Glomerular endothelial cell (primary cell): ENCODE measurements around the gene UACA. TPM values are rescaled to one million over a fixed set of nuclear protein-coding genes. Genes with fewer than 3 reads are reported as not detected.

ENCODE experiments used
- DNase-seq: peaks from one replicate; pipeline ENCODE4 v3.0.0-alpha.2; 2011; ENCODE audit warnings: low read depth, low spot score; ENCODE audit errors: extremely low read depth
- total RNA-seq: library from RNA; depleted of rRNA; stranded (reverse); fragments of >200 nt; gene quantifications from 2 replicates; pipeline ENCODE4 v1.2.3, GENCODE V29; 2015

The UACA gene
- total RNA-seq, 1 donor from 2014 or later, result 247 TPM

DNA sequence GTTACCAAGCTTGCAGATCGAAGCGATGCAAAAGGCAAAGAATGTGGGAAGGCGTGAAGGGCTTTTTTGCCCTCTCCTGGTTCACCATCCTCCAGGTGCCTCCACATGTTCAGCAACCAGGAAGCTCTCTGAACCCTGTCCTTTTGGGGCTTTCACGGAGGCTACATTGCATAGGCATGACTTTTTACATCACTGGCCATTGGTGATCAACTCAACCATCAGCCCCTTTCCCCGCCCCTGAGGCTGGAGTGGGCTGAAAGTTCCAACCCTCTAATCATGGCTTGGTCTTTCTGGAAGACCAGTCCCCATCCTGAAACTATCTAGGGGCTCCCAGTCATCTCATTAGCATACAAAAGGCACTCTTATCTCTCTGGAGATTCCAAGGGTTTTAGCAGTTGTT lies 52.6 kb downstream of the UACA start:
- no peak for DNase-seq

DNA sequence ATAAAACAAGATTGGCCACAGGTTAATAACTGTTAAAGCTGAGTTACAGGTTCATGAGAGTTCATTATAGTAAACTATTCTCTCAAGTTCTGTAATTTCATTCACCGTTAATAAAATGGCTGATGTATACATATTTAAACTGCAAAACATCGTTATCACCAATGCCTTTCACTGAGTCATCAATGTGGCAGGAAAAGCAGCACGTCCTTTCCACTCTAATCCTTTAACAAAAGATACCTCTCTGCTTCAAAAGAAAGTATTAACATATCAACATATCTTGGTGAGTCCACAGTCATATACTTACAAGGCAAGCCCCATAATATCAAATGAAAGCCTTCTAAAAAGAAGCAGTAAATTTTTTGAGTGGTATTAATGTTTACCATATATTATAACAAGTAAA lies 54.5 kb downstream of the UACA start:
- DNase-seq, result no peak

DNA sequence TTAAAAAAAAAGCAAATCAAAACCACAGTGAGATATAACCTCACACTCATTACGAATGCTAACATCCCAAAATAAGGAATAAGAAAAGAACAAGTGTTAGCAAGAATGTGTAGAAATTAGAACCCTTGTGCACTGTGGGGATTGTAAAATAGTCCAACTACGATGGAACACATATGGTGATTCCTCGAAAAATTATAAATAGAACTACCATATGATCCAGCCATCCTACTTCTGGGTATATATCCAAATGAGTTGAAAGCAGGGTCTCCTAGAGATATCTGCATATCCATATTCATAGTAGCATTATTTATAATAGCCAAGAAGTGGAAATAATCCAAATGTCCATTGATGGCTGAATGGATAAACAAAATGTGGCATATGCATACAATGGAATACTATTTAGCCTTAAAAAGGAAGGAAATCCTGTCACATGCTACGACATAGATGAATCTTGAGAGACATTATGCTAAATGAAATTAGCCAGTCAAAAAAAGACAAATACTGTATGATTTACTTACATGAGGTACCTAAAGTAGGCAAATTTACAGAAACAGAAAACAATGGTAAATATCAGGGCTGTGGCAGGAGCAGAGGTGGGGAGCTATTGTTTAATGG lies 55.6 kb downstream of the UACA start:
- no peak for DNase-seq

DNA sequence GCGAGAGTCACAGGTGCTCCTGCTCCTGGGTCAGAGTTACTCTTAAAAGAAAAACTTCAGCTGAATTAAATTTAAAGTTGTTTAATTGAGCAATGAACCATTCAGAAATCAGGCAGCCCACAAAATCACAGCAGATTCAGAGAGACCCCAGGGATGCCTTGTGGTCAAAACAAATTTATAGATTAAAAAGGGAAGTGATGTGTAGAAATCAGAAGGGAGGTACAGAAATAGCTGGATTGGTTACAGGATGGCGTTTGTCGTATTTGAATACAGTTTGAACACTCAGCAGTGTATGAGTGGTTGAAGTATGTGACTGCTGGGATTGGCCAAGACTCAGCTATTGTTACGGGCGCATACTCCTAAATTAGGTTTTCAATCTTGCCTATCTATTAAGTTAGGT lies 58.6 kb downstream of the UACA start:
- no peak for DNase-seq

DNA sequence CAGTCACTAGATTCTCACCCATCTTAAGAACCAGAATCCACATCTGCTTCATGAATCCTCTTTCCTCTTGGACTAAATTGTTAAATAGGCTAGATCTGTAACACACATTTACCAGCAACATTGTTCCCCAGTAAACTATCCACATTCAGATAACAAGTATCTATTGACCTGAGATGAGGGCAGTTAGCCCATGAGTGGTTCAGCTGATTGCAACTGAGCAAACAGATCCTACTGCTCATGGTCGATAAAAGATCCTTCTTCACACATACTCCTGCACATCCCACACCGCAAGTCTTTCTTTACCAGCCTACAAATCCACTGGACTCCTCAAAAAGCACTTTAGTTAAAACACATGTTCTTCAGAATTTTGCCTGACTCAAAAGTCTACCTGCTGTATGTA lies 59.2 kb downstream of the UACA start:
- no peak for DNase-seq

DNA sequence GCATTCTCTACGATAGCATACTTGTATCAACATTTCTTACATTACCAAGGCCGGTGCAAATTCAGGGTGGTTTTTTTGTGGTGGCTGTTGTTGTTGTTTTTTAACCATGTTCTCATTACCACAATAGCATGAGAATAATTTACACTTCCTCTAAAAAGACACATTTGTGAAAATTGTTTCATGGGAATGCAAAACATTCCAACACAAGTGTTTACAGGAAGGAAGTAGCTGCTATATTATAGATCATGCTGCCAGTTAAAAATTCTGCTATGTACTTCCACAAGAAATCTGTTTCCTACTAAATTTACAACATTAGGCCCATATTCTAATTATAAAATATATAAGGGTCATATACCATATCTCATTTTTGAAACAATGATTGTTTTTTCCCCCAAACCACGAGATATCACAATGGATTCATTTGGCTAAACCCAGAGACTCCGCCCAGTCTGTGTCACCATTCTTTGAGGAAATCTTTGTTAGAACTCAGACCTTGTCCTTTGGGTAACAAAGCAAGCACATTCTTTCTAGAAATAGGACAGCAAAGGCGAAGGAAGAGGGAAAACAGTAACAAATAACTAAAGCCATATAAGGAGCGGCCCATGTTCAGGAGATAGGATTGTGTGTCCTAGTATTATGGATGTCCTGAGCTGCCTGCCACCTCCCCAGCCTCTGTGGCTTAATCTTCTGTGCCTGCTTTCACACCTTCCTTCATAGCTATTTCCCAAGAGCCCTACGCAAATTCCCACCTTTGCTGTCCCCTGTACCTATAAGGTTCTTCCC lies 60.1 kb downstream of the UACA start:
- DNase-seq, result no peak

DNA sequence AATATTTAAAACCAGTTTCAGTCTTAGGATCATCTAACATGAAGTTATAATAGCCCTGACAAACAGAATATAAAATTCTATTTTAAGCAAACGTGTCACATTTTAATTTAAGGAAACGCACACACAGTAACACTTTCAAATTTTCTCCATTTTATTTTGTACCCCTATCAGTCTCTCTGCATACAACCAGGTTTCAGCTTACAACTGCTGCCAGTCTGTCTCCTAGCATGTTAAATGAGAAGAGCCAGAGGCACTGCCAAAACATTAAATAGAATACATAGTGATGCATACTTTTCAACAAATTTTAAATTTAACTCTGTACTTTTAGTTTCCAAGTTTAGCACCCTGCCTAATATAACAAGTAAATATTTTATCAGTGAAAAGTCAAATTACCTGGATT lies 60.8 kb downstream of the UACA start:
- DNase-seq, result no peak

DNA sequence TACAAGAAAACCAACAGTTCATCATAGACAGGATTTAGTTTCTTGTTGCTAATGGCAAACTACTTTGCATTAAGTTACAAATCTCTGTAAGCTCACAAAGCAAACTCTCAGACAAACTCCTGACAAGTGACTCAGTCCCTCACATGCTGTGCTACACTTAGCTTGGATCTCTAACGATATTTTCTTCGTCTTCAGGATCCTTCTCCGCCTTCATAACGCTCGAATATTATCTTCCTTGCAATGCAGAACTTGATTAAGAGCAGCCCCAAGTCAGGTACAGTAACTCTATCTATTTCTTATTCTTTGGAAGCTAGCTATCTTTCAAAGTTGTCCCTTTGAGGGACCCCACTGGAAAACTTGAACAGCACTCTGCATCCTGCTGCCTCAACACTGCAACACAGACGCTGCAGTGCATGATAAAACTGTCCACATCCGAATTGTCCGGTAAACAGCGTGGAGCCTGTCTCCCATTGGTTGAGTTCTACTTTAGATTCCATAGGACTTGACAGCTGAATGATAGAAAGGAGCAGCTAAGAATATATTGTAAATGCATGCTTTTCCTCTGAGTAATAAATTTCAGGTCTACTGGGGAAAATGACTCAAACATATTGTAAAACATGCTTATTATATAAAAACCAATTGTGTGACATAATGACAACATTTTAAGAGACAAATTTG lies 61.3 kb downstream of the UACA start:
- no peak for DNase-seq

DNA sequence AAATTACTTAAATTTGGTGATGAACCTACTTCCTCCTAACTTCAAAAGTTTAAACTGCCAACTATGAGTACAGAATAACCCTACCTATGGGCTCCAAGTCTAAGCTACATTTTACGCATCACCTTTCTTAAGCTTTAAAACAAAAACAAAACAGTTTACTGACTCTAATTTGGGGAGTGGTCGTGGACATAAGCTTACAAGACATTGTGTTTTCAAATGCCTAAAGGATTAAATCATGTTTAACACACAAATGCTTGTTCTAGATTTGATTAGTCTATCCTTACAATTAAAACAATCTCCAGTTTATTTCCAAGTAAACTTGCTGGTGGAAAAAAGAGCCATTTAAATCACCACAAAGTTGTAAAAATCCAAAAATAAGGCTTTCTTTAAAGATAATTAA lies 62.2 kb downstream of the UACA start:
- no peak for DNase-seq

DNA sequence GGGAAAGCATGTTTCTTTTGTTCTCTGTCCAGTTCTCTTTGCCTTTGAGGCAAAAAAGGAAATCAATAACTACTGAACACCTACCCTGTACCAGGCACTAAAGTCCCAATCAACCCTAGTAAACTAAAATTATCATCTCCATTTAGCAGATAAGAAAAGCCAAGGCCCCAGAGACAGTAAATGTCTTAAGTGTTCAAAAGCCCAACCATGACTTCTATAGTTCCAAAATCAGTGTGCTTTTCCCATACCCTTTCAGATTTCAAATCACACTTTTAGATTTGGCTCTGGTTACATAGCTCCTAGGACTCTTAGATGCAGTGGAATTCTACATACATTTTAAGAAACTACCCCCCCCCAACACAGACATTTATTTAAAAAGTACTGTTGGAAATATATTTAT lies 63.5 kb downstream of the UACA start:
- DNase-seq, result no peak

DNA sequence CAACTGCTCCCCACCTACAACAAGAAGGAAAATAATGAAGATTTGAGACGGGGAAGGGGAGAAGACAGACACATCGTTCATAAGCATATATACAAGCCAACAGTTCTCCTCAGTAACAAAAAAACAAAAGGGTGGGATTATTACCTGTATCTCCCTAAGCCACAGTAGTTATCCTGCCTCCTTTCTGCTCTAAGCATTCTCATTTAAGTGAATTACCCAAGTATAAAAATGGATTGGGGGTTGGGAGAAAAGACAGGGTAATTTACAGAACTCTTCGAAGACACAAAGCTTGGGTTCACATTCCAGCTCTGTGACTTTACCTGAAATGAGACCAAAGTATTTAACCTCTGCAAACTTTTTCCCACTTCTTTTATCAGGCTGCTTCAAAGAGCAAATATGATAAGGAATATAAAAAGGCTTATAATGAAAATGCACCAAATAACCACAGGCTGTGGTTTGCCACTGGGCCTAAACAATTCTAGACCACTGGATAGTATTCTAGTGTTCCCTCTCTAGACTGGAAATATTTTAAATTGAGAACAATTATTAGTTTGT lies 64.4 kb downstream of the UACA start:
- no peak for DNase-seq

DNA sequence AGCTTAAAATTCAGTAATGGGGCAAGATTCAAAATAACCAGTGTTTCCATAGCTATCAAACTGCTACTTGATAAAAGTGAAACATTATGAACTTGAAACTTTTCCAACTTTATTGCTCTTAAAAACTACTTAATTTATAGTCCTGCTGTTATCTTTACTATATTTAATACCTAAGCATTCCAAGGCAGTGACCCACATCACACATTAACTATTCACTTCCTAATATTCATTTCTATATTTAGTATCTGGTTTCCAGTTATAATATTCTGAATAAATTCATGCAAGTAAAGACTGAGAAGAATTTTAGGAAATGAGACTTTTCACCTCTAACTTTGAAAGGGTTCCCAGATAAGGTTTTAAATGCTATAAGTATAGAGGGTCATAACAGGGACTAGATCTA lies 64.9 kb downstream of the UACA start:
- DNase-seq, result no peak

DNA sequence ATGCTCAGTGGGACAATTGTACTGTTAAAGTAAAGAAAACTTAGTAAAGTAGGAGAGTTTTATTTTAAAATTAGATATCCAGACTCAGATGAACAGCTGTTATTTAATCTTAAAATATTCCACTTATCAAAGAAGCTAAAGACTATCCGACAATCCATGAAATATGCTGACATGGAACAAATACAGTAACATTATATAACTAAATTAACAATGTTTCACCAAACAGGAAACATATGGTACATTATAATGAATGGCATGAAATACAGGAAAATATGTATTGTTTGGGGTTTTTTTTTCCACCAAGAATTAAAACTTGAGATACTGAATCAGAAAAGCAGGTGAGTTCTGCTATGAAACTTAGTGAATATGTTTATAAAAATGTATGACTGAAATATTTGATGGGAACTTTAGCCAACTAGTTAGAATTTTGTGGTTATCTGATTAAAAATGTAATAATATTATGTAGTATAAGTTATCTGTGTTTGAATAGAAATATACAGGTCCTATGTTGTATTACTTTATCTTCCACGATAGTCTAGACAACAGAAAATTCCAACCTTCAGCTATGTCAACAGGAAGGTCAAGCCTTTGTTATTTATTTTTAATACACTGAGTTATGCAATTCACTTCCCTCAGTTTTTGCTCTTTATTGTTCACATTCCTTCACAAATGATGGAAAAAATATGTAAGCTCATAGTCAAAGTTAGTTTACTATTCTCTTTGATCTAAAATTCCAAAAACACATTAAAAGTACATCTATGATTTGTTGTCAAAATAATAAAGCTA lies 72.7 kb downstream of the UACA start:
- DNase-seq, result no peak

DNA sequence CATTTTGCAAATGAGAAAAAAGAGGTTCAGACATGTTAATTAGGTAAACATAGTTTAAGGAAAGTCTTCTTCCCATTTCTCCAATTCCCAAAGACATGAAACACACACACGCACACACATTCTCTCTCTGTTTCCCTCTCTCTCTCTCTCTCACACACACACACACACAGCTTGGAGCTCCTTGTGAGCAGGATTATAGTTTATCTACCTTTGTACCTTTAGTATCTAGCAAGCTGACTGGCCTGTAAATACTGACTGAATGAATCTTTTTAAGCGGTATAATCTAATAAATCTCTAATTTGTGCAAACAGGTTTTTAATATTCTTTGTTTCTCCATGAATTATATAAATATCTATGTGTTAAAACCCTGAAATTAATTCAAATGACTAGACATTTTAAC lies 73.3 kb downstream of the UACA start:
- DNase-seq, result no peak

DNA sequence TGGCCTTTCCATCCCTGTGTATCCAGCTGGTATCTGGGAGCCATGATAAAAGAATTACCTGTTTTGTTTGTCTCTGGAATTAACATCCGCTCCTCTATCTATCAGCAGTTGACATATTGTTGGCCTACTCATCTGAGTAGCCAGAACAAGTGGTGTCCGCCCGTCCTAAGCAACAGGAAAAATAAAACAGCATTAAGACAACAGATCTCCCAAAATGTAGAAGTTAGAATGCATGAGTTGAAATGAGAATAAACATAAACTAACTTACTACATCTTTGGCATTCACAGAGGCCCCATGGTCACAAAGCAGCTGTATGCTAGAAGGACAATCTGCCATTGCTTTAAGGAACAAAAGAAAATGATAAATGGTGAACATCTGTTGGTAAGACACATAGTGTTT lies 75.9 kb downstream of the UACA start:
- DNase-seq, result no peak

DNA sequence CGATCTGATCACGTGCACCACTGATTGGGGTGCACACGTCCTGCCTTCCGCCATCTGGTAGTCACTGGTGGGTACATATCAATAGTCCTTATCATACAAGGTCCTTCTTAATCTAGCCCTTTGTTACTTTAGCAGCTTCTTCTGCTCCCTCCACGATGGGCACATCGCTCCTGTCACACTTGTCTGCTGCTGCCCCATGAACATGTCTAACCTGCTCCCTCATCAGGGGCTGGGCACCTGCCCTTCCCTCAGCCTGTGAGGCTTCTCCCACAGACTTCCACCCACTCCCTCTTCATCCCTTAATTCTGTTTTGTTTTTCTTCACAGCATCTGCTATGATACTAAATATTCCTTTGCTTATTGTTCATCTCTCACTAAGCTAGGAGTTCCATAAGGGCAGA lies 82.5 kb downstream of the UACA start:
- DNase-seq, result no peak

DNA sequence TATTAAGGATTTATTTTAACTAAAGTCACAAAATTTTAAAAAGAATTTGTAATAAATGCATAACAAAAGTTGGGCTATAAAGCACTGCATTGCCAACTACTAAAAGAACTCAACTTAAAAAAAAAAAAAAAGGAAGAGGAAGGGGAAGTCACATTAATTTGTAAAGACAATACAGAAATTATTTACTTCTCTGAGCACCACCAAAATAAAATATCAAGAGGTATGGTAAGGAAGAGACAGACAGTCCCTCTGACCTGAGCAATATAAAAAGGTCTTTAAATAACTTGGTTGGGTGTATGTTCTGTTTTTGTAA lies 83.5 kb downstream of the UACA start:
- no peak for DNase-seq

DNA sequence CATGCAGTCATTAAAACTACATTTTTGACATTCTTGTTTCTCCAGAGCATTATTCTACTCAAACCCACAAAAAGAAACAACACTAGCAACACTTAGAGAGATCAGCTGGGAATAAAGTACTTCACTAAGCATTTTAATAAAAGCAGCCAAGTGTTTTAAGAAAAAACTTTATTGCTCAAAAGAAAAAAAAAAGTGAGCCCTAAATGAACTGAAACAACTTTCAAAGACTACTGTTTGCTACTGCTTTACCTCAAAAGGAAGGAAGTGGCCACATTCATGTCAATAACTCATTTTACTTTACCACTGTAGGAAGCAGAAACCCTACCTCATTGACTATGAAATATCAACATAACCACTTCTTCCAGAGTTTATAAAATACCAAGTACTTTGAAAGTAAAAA lies 91.3 kb downstream of the UACA start:
- no peak for DNase-seq

DNA sequence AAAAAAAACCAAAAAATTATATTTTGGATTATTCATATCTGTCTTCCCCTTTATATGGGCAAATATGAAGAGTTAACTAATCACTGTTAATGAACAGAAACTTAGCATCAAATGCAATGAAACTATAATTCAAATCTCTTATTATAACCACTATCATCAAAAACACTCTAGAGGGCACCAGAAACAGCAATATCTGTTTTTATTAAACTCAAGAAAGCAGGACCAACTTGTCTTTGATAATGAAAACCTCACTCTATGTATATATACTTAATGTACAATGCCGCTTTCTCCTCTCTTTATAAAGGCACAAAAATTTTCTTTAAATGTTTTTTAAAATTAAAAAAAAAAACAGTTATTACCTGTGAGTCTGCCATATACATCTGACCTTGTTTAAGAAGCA lies 92.7 kb downstream of the UACA start:
- no peak for DNase-seq

DNA sequence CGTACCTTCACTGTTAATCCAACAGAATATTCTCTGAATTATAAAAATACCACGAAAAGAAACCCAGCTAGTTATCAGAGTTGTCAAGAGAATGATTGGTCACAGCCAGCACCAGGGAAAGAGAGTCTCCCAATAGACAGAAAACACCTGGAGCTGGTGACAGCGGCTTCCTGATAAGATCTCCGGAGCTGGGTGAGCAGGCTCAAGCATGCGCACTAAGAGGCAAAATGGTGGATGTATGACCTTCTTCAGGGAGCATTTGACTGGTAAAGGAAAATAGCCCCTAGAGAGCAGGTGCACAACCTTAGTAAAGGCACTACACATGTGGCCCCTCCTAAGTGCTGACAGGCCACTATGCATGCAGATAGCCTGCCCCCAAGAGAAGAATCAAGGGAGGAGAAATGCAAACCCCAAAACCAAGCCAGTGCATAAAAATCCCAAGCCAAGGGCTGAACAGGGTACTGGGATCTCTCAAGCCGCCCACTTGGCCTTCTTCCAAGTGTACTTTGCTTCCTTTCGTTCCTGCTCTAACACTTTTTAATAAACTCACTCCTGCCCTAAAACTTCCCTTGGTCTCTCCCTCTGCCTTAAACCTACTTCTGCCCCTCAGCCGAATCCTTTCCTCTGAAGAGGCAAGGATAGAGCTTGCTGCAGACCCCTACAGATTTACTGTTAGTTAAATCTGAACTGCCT lies 93.2 kb downstream of the UACA start:
- no peak for DNase-seq
